Astrocyte (in vitro differentiated cells and primary cell): ENCODE results near the gene OR2T4. TPM values are rescaled to one million over a fixed set of nuclear protein-coding genes. Genes with fewer than 3 reads are reported as not detected.

Experiments
- DNase-seq: peaks from one replicate; pipeline ENCODE4 v3.0.0-alpha.2; 2010; ENCODE audit warnings: low read depth
- FAIRE-seq: peaks from 2 replicates; lab custom pipeline; 2011; peaks lifted over from hg19 to GRCh38; lab: Jason Lieb, UNC
- H2AFZ ChIP-seq: 2 replicates; pipeline ENCODE4 v1.6.0; 2012; ENCODE audit warnings: low read depth, low read length, inconsistent platforms
- H3K27ac ChIP-seq: 2 replicates; pipeline ENCODE4 v1.5.1; 2011; ENCODE audit warnings: low read depth, low read length, inconsistent platforms
- H3K27me3 ChIP-seq: 2 replicates; pipeline ENCODE4 v1.6.0; 2011; ENCODE audit warnings: low read length, inconsistent platforms; ENCODE audit not compliant: insufficient read depth
- H3K36me3 ChIP-seq: 2 replicates; pipeline ENCODE4 v1.5.1; 2011; ENCODE audit warnings: low read length, inconsistent platforms; ENCODE audit not compliant: insufficient read depth
- H3K4me1 ChIP-seq: 2 replicates; pipeline ENCODE4 v1.5.1; 2011; ENCODE audit warnings: low read length, inconsistent platforms; ENCODE audit not compliant: insufficient read depth
- H3K4me2 ChIP-seq: 2 replicates; pipeline ENCODE4 v1.6.0; 2012; ENCODE audit warnings: low read length, inconsistent platforms
- H3K4me3 ChIP-seq: 2 replicates; pipeline ENCODE4 v1.5.1; 2011; ENCODE audit warnings: low read depth, mild to moderate bottlenecking, low read length, inconsistent platforms; ENCODE audit not compliant: insufficient read depth
- H3K79me2 ChIP-seq: 2 replicates; pipeline ENCODE4 v1.6.0; 2012; ENCODE audit warnings: mild to moderate bottlenecking, low read length, inconsistent platforms; ENCODE audit not compliant: insufficient read depth
- H3K9ac ChIP-seq: 2 replicates; pipeline ENCODE4 v1.6.0; 2012; ENCODE audit warnings: mild to moderate bottlenecking, low read length, inconsistent platforms
- H3K9me3 ChIP-seq: 2 replicates; pipeline ENCODE4 v1.5.1; 2012; ENCODE audit warnings: low read depth, mild to moderate bottlenecking, low read length, inconsistent platforms; ENCODE audit not compliant: insufficient read depth
- H4K20me1 ChIP-seq: 2 replicates; pipeline ENCODE4 v1.6.0; 2012; ENCODE audit warnings: low read length, inconsistent platforms; ENCODE audit not compliant: insufficient read depth
- H3K27ac Mint-ChIP-seq: one replicate; pipeline ENCODE4 v1.8.0; 2021; ENCODE audit warnings: mild to moderate bottlenecking, mixed read lengths; ENCODE audit not compliant: unreplicated experiment
- H3K27me3 Mint-ChIP-seq: one replicate; pipeline ENCODE4 v1.8.0; 2021; ENCODE audit warnings: low read depth, mixed read lengths; ENCODE audit not compliant: unreplicated experiment
- H3K36me3 Mint-ChIP-seq: one replicate; pipeline ENCODE4 v1.8.0; 2021; ENCODE audit warnings: low read depth, mixed read lengths; ENCODE audit not compliant: unreplicated experiment
- H3K4me1 Mint-ChIP-seq: one replicate; pipeline ENCODE4 v1.8.0; 2021; ENCODE audit warnings: low read depth, mixed read lengths; ENCODE audit not compliant: unreplicated experiment
- H3K4me3 Mint-ChIP-seq: one replicate; pipeline ENCODE4 v1.8.0; 2021; ENCODE audit warnings: mild to moderate bottlenecking, moderate library complexity, mixed read lengths; ENCODE audit not compliant: unreplicated experiment
- H3K9me3 Mint-ChIP-seq: one replicate; pipeline ENCODE4 v1.8.0; 2021; ENCODE audit warnings: mild to moderate bottlenecking, mixed read lengths; ENCODE audit not compliant: unreplicated experiment
- EZH2 ChIP-seq: IDR thresholded peaks from 2 replicates; pipeline ENCODE4 v1.6.1; 2012; ENCODE audit warnings: mild to moderate bottlenecking, low read length, inconsistent platforms; ENCODE audit not compliant: insufficient read depth
- total RNA-seq: library from RNA; stranded (reverse); gene quantifications from 2 replicates; pipeline ENCODE4 v1.2.1, GENCODE V29; 2021
- TF ChIP-seq, protein P1 (sequence below): IDR thresholded peaks from 2 replicates; pipeline ENCODE4 v1.5.1; 2011; ENCODE audit warnings: low read depth, mild to moderate bottlenecking, inconsistent platforms, low read length, moderate library complexity; ENCODE audit not compliant: insufficient read depth

Gene OR2T4
- total RNA-seq, 1 donor from 2014 or later = not detected

DNA sequence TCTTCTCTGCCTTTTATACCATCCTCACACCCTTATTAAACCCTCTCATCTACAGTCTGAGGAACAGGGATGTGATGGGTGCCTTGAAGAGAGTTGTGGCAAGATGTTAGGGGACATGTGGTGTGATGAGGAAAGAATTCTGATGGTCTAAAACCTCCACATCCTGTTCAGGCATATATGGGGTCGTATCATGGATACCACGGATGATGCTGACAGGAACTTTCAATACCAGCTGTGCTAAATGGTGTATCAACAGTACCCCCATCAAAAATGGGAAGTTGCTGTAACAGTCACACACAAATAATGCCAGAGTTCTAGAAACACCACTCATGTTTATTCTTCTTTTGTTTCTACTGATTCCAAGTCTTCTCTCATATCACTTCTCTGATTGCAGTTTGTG is 27.0 kb downstream of the OR2T4 start:
- H3K4me1 ChIP-seq = no peaks in the 10 kb centered on the region
- no peak overlapping the region for H3K27ac ChIP-seq
- TF ChIP-seq, protein P1, sequence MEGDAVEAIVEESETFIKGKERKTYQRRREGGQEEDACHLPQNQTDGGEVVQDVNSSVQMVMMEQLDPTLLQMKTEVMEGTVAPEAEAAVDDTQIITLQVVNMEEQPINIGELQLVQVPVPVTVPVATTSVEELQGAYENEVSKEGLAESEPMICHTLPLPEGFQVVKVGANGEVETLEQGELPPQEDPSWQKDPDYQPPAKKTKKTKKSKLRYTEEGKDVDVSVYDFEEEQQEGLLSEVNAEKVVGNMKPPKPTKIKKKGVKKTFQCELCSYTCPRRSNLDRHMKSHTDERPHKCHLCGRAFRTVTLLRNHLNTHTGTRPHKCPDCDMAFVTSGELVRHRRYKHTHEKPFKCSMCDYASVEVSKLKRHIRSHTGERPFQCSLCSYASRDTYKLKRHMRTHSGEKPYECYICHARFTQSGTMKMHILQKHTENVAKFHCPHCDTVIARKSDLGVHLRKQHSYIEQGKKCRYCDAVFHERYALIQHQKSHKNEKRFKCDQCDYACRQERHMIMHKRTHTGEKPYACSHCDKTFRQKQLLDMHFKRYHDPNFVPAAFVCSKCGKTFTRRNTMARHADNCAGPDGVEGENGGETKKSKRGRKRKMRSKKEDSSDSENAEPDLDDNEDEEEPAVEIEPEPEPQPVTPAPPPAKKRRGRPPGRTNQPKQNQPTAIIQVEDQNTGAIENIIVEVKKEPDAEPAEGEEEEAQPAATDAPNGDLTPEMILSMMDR = no peak
- TF ChIP-seq EZH2 = no peak
- H3K9ac ChIP-seq = no peak overlapping the region
- H3K4me1 Mint-ChIP-seq = no peaks in the 10 kb centered on the region
- H3K27ac Mint-ChIP-seq = no peak overlapping the region
- H3K36me3 Mint-ChIP-seq = no peaks in the 10 kb centered on the region
- no peak overlapping the region for H2AFZ ChIP-seq
- H3K79me2 ChIP-seq = no peaks in the 10 kb centered on the region
- H3K4me3 ChIP-seq = no peak overlapping the region
- peaks cover 8% of the 10 kb centered on the region for H3K9me3 ChIP-seq
- H3K4me3 Mint-ChIP-seq = no peak overlapping the region
- H3K27me3 Mint-ChIP-seq = no peaks in the 10 kb centered on the region
- H3K27me3 ChIP-seq = no peaks in the 10 kb centered on the region
- DNase-seq = no peak
- H4K20me1 ChIP-seq = no peaks in the 10 kb centered on the region
- no peaks in the 10 kb centered on the region for H3K36me3 ChIP-seq
- FAIRE-seq = no peak
- H3K4me2 ChIP-seq = no peak overlapping the region
- H3K9me3 Mint-ChIP-seq = no peaks in the 10 kb centered on the region

DNA sequence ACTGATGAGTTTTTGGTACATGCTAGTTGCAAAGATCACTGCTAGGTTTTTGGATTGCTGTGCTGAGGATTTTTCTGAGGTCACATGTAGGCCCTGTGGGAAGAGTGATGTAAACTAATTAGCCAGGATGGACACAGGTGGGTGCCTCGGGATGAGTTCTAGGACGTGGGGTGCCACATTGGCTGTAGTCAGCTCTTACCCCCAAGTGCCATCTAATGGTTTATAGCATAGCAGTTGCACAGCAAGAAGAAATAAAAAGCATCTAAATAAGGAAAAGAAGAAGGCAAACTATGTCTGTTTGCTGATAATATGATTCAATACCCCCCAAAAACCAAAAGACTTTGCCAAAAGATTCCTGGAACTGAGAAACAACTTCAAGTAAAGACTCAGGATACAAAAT is 31.6 kb downstream of the OR2T4 start:
- Histone ChIP-seq H3K4me1 (no peaks in the 10 kb centered on the region), H3K27me3 (no peaks in the 10 kb centered on the region), H3K79me2 (no peaks in the 10 kb centered on the region), H3K4me3 (no peak overlapping the region), H3K9ac (no peak overlapping the region), H3K4me2 (no peak overlapping the region), H3K36me3 (no peaks in the 10 kb centered on the region), H3K27ac (no peak overlapping the region), H3K9me3 (peaks cover 4% of the 10 kb centered on the region), H2AFZ (no peak overlapping the region), H4K20me1 (no peaks in the 10 kb centered on the region)
- no peak overlapping the region for H3K4me3 Mint-ChIP-seq
- H3K27me3 Mint-ChIP-seq = no peaks in the 10 kb centered on the region
- no peak for DNase-seq
- no peak for FAIRE-seq
- H3K4me1 Mint-ChIP-seq = no peaks in the 10 kb centered on the region
- H3K27ac Mint-ChIP-seq = no peak overlapping the region
- no peaks in the 10 kb centered on the region for H3K36me3 Mint-ChIP-seq
- TF ChIP-seq, protein P1 = no peak
- no peak for TF ChIP-seq EZH2
- H3K9me3 Mint-ChIP-seq = no peaks in the 10 kb centered on the region

DNA sequence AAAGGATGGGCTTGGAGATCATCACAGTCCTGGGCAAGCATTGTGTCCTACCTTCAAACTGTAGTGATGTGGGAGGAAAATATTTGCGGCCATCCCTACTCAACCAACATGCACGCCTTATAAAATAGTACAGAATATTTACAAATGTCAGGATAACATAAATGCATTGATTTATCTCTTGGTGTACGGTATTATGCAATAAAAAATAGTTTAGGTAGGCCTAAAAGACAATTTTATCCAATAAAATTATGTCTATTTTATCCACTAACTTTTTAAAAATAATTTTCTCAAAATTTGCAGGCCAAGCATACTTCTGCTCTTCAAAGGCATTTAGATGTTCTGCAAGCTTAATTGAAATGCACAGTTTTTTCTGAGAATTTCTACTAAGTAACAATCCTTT is 41.3 kb downstream of the OR2T4 start, which contains the start of gene OR2T1:
TSS of gene OR2T1 (plus strand) at position 301 of the 400 bp plus-strand sequence. CDS start 3,100 bp downstream, outside the sequence.
- Histone ChIP-seq H3K36me3 (no peaks in the 10 kb centered on the region), H3K4me3 (no peak within 1 kb of the TSS), H2AFZ (no peak within 1 kb of the TSS), H3K4me2 (no peak within 1 kb of the TSS), H3K27ac (no peak within 1 kb of the TSS), H3K4me1 (no peaks in the 10 kb centered on the region), H4K20me1 (no peaks in the 10 kb centered on the region), H3K27me3 (no peaks in the 10 kb centered on the region), H3K9ac (no peak within 1 kb of the TSS), H3K9me3 (peaks cover 8% of the 10 kb centered on the region), H3K79me2 (no peaks in the 10 kb centered on the region)
- no peak for FAIRE-seq
- Mint-ChIP-seq H3K9me3 (peaks cover 9% of the 10 kb centered on the region), H3K4me1 (no peaks in the 10 kb centered on the region), H3K36me3 (no peaks in the 10 kb centered on the region), H3K4me3 (no peak within 1 kb of the TSS), H3K27me3 (no peaks in the 10 kb centered on the region), H3K27ac (no peak within 1 kb of the TSS)
- no peak for DNase-seq
- TF ChIP-seq, protein P1 = no peak
- TF ChIP-seq EZH2 = no peak
